CD4-positive, alpha-beta T cell treated with Interleukin-15 for 4 hours (primary cell): ENCODE measurements around the gene ACTL9.
"Not testable (repeated sequence)": the region's sequence is repeated elsewhere in the genome, so short reads cannot be mapped to it uniquely, and the experiment has no call there.

ENCODE experiments used
- DNase-seq: peaks from one replicate; pipeline ENCODE4 v3.0.0-alpha.2; 2020; ENCODE audit warnings: low spot score

ACTL9 gene

GRCh38 chr19:8698433-8699063 lies at the start of gene ACTL9:
TSS of gene ACTL9 (minus strand) at chr19:8698795. CDS start at chr19:8698701, 94 bp downstream.
- no peak for DNase-seq

GRCh38 chr19:8739291-8740065 lies 40.9 kb upstream of the ACTL9 start:
- not testable (repeated sequence) for DNase-seq

GRCh38 chr19:8738377-8738776 lies 39.8 kb upstream of the ACTL9 start:
- DNase-seq = no peak

GRCh38 chr19:8731428-8732169 lies 33.0 kb upstream of the ACTL9 start:
- no peak for DNase-seq

GRCh38 chr19:8724276-8724675 lies 25.7 kb upstream of the ACTL9 start:
- no peak for DNase-seq

- DNase-seq = no peak
Observed at GRCh38 chr19:8722032-8722431, 23.4 kb upstream of the ACTL9 start.

- no peak for DNase-seq
Observed at GRCh38 chr19:8721334-8721733, 22.7 kb upstream of the ACTL9 start, which contains the start of gene OR2Z1. TSS of gene OR2Z1 (plus strand) at chr19:8721634. CDS start at chr19:8731029, 9,395 bp downstream.

GRCh38 chr19:8710337-8710736 lies 11.7 kb upstream of the ACTL9 start:
- not testable (repeated sequence) for DNase-seq

GRCh38 chr19:8705742-8706141 lies 7.1 kb upstream of the ACTL9 start:
- peak; percentile 58 for DNase-seq

- peak; percentile 47 for DNase-seq
Observed at GRCh38 chr19:8705304-8705703, 6.7 kb upstream of the ACTL9 start.

- DNase-seq = no peak
Observed at GRCh38 chr19:8703223-8703622, 4.6 kb upstream of the ACTL9 start.

GRCh38 chr19:8702350-8702749 lies 3.8 kb upstream of the ACTL9 start:
- DNase-seq = peak; percentile 53

- no peak for DNase-seq
Observed at GRCh38 chr19:8700956-8701355, 2.4 kb upstream of the ACTL9 start.

GRCh38 chr19:8699908-8700307 lies 1.3 kb upstream of the ACTL9 start:
- no peak for DNase-seq

GRCh38 chr19:8697671-8698432 lies 743 bp downstream of the ACTL9 start:
- no peak for DNase-seq

GRCh38 chr19:8696993-8697392 lies 1.6 kb downstream of the ACTL9 start:
- no peak for DNase-seq

- no peak for DNase-seq
Observed at GRCh38 chr19:8695911-8696310, 2.7 kb downstream of the ACTL9 start.

- DNase-seq = no peak
Observed at GRCh38 chr19:8695501-8695900, 3.1 kb downstream of the ACTL9 start.

GRCh38 chr19:8690753-8691539 lies 7.6 kb downstream of the ACTL9 start:
- DNase-seq = no peak

GRCh38 chr19:8688930-8689329 lies 9.7 kb downstream of the ACTL9 start:
- DNase-seq = no peak

- DNase-seq = no peak
Observed at GRCh38 chr19:8686549-8686948, 12.0 kb downstream of the ACTL9 start.
